K562 (cell line): ENCODE data around the gene POLD1. TPM values are rescaled to one million over a fixed set of nuclear protein-coding genes. Genes with fewer than 3 reads are reported as not detected.
A peak's percentile ranks its signal among the peaks of the same experiment; 100 is the strongest.

Experiments used
- BDP1 ChIP-seq: IDR thresholded peaks from 3 replicates; pipeline ENCODE4 v1.6.1; 2011; ENCODE audit not compliant: insufficient read length, insufficient read depth
- CHD4 ChIP-seq: fragments of 200-600 bp; sonication (generic); IDR thresholded peaks from 3 replicates; pipeline ENCODE4 v1.6.1; 2012; ENCODE audit warnings: low read depth, mild to moderate bottlenecking, mixed read lengths, low read length, inconsistent platforms; ENCODE audit not compliant: insufficient read depth, insufficient replicate concordance, poor library complexity, severe bottlenecking
- DMBX1 ChIP-seq: fragments of 250-450 bp; sonication (Bioruptor Pico); IDR thresholded peaks from 2 replicates; pipeline ENCODE4 v1.8.0; 2022; ENCODE audit warnings: inconsistent platforms, mild to moderate bottlenecking, moderate library complexity, borderline replicate concordance
- ETV1 ChIP-seq: fragments of 450-650 bp; conservative IDR thresholded peaks from 2 replicates; pipeline ENCODE4 v1.6.1; 2016; ENCODE audit warnings: missing genetic modification characterization, control low read depth, low read depth, missing compliant biosample characterization
- IRF1 ChIP-seq: sonication (generic); formaldehyde crosslinking; IDR thresholded peaks from 2 replicates; pipeline ENCODE4 v1.8.0; 2022; ENCODE audit warnings: missing genetic modification reagents, mild to moderate bottlenecking, borderline replicate concordance
- MYBL2 ChIP-seq, 2 experiments: fragments of 450-650 bp in 1 of 2; sonication (generic) in 1 of 2; formaldehyde crosslinking in 1 of 2; IDR thresholded peaks; 2 replicates each; pipeline versions ENCODE4 v1.6.1 to v1.8.1; 2017 to 2022; ENCODE audit warnings: borderline replicate concordance in 1 of 2, inconsistent platforms in 1 of 2, low read depth in 1 of 2, mild to moderate bottlenecking in 1 of 2, missing genetic modification reagents in 1 of 2, moderate library complexity in 1 of 2
- POU5F1 ChIP-seq: fragments of 150-350 bp; IDR thresholded peaks from 2 replicates; pipeline ENCODE4 v1.6.1; 2014; ENCODE audit warnings: borderline replicate concordance, low read length, low read depth, mild to moderate bottlenecking; ENCODE audit not compliant: partially characterized antibody
- SETDB1 ChIP-seq: IDR thresholded peaks from one replicate; pipeline ENCODE4 v1.6.1; 2012; ENCODE audit warnings: low read length, control low read depth, inconsistent platforms
- ZBTB40 ChIP-seq, 2 experiments: fragments of 450-650 bp in 1 of 2; sonication (generic) in 1 of 2; formaldehyde crosslinking in 1 of 2; IDR thresholded peaks; 2 replicates each; pipeline versions ENCODE4 v1.7.1 to v1.9.0; 2016 to 2022; ENCODE audit warnings: inconsistent platforms in 1 of 2, mild to moderate bottlenecking in 1 of 2, missing genetic modification reagents in 1 of 2
- ZFP30 ChIP-seq: fragments of 250-450 bp; sonication (Bioruptor Pico); IDR thresholded peaks from 2 replicates; pipeline ENCODE4 v1.8.0; 2022; ENCODE audit warnings: moderate library complexity, mild to moderate bottlenecking, inconsistent platforms, borderline replicate concordance
- ZNF57 ChIP-seq: fragments of 450-650 bp; formaldehyde crosslinking; IDR thresholded peaks from 2 replicates; pipeline ENCODE4 v1.4.0; 2020; ENCODE audit warnings: mild to moderate bottlenecking, moderate library complexity
- ZNF584 ChIP-seq: fragments of 200-800 bp; sonication (Bioruptor generic); IDR thresholded peaks from 2 replicates; pipeline ENCODE4 v1.6.1; 2016; ENCODE audit warnings: low read depth, mild to moderate bottlenecking, missing genetic modification characterization, missing compliant biosample characterization
- polyA plus RNA-seq, 8 experiments: library from polyadenylated mRNA; depleted of rRNA in 4 of 8; stranded (reverse) in 5 of 8; unstranded in 3 of 8; fragments of >200 nt; fragmentation: Nextera tagmentation in 2 of 8; fragmentation: Illumina TruSeq in 1 of 8; extraction: Ambion mirVana in 2 of 8; extraction: Trizol in 1 of 8; gene quantifications; 2 replicates each; pipeline versions ENCODE4 v1.2.1 to v1.2.3, GENCODE V29; 2011 to 2014; ENCODE audit warnings: inconsistent platforms in 1 of 8, missing spikeins in 1 of 8
- total RNA-seq, 7 experiments: library from RNA; depleted of rRNA in 6 of 7; stranded (reverse); fragments of >200 nt in 6 of 7; fragmentation: Illumina TruSeq in 2 of 7; extraction: Trizol in 2 of 7; gene quantifications; 2 replicates each; pipeline versions ENCODE4 v1.2.1 to v1.2.3, GENCODE V29; 2011 to 2021; ENCODE audit warnings: low replicate concordance in 1 of 7

POLD1 gene
- total and polyA plus RNA-seq, 9 of the 15 experiments (the other 6 are each of a cell fraction or from before 2014, with no cell fraction given): 1.3 to 312 (median 47.8) TPM

GRCh38 chr19:50431343-50432220 lies 47.4 kb downstream of the POLD1 start (continued):
- TF ChIP-seq IRF1 (no peak), ZFP30 (no peak), BDP1 (no peak), ZNF57 (CRISPR knock-in tag) (no peak), DMBX1 (no peak), ZNF584 (CRISPR knock-in tag) (no peak), ZBTB40 (IDR thresholded peaks at IDR 0.05) (peak; percentile 61), ZBTB40 (CRISPR knock-in tag; IDR thresholded peaks at IDR 0.05) (no peak), ETV1 (tag) (no peak), SETDB1 (no peak), CHD4 (no peak), MYBL2 (IDR thresholded peaks at IDR 0.05; ENCODE audit: low read depth) (no peak), MYBL2 (CRISPR knock-in tag; IDR thresholded peaks at IDR 0.05; ENCODE audit: borderline replicate concordance) (no peak), POU5F1 (no peak)
